HCT116 (cell line): Measurements from ENCODE around the gene MEAK7. TPM values are rescaled to one million over a fixed set of nuclear protein-coding genes. Genes with fewer than 3 reads are reported as not detected.

Experiments
- ATAC-seq: fragments of 200-7000 bp; cut with Tn5 transposase; 2 replicates; pipeline ENCODE4 v1.9.1; 2020; ENCODE audit warnings: mild to moderate bottlenecking, moderate library complexity
- BruUV-seq: library from RNA; stranded (reverse); fragments of 400-500 nt; replicated peaks from 2 replicates; lab custom pipeline; 2021; lab: Mats Ljungman, UMichigan
- CTCF ChIA-PET: fragments of 300-600 bp; sonication (Branson Sonifier 250); formaldehyde crosslinking; loops from one replicate; lab custom pipeline; 2021; ENCODE audit warnings: antibody characterized with exemption; lab: Charles Lee
- POLR2A ChIA-PET: fragments of 300-600, 350-600 bp; sonication (Branson Sonifier 250); formaldehyde crosslinking; loops from one replicate; lab custom pipeline; 2021; ENCODE audit warnings: antibody characterized with exemption; lab: Charles Lee
- RAD21 ChIA-PET, 2 experiments: fragments of 300-600 bp; sonication (Branson Sonifier 250); formaldehyde crosslinking; loops; one replicate each; lab custom pipeline; 2023; ENCODE audit warnings: low total read pairs in 2 of 2; ENCODE audit not compliant: uncharacterized antibody in 2 of 2, unreplicated experiment in 2 of 2, low non-redundant PET in 1 of 2; lab: Charles Lee
- DNase-seq: peaks from one replicate; pipeline ENCODE4 v3.0.0-alpha.2; 2010; ENCODE audit warnings: low read depth, low spot score
- H2AFZ ChIP-seq: fragments of 200-600 bp; shearing (Covaris generic), sonication (generic); 2 replicates; pipeline ENCODE4 v1.6.1; 2017; ENCODE audit warnings: low read depth, mixed run types, mixed read lengths, antibody characterized with exemption, low read length; ENCODE audit not compliant: poor library complexity, severe bottlenecking
- H3K27ac ChIP-seq: 2 replicates; pipeline ENCODE4 v1.5.1; 2012; ENCODE audit warnings: low read depth, low read length
- H3K27me3 ChIP-seq: fragments of 200-600 bp; sonication (generic); 2 replicates; pipeline ENCODE4 v1.6.1; 2016; ENCODE audit warnings: mixed run types, low read length, mixed read lengths; ENCODE audit not compliant: insufficient read depth
- H3K36me3 ChIP-seq, 2 experiments: fragments of 200-500 bp in 1 of 2; fragments of 200-600 bp in 1 of 2; sonication (Bioruptor generic) in 1 of 2; sonication (generic) in 1 of 2; 2 replicates each; pipeline versions ENCODE4 v1.5.1 to v1.6.1; 2014 to 2016; ENCODE audit warnings: low read length in 2 of 2, inconsistent platforms in 1 of 2, mixed read lengths in 1 of 2, mixed run types in 1 of 2; ENCODE audit not compliant: insufficient read depth in 2 of 2, control insufficient read depth in 1 of 2
- H3K4me1 ChIP-seq, 2 experiments: fragments of 200-600 bp in 1 of 2; sonication (generic) in 1 of 2; 2 replicates each; pipeline versions ENCODE4 v1.5.1 to v1.6.1; 2012 to 2017; ENCODE audit warnings: low read length in 2 of 2, inconsistent platforms in 1 of 2, mild to moderate bottlenecking in 1 of 2, mixed read lengths in 1 of 2, mixed run types in 1 of 2, moderate library complexity in 1 of 2; ENCODE audit not compliant: insufficient read depth in 2 of 2, control insufficient read depth in 1 of 2
- H3K4me2 ChIP-seq: fragments of 200-600 bp; sonication (generic); 2 replicates; pipeline ENCODE4 v1.6.1; 2017; ENCODE audit warnings: mixed run types, low read length, mixed read lengths
- H3K4me3 ChIP-seq, 2 experiments: fragments of 200-600 bp in 1 of 2; sonication (generic) in 1 of 2; replicated peaks in 1 of 2; 2 replicates each; pipeline ENCODE4 v1.5.1; 2011 to 2016; ENCODE audit warnings: low read length in 2 of 2, control low read depth in 1 of 2, low read depth in 1 of 2, mild to moderate bottlenecking in 1 of 2, mixed read lengths in 1 of 2, mixed run types in 1 of 2
- H3K79me2 ChIP-seq: fragments of 200-600 bp; sonication (generic); 2 replicates; pipeline ENCODE4 v1.6.1; 2017; ENCODE audit warnings: mild to moderate bottlenecking, mixed run types, low read length, moderate library complexity, mixed read lengths; ENCODE audit not compliant: insufficient read depth
- H3K9ac ChIP-seq: fragments of 200-600 bp; sonication (generic); 2 replicates; pipeline ENCODE4 v1.6.1; 2016; ENCODE audit warnings: low read length, mixed read lengths
- H3K9me2 ChIP-seq: fragments of 200-600 bp; sonication (generic), shearing (Covaris generic); 2 replicates; pipeline ENCODE4 v1.6.1; 2017; ENCODE audit warnings: mixed run types, mild to moderate bottlenecking, moderate library complexity; ENCODE audit not compliant: insufficient read depth
- H3K9me3 ChIP-seq, 2 experiments: fragments of 200-500 bp in 1 of 2; fragments of 200-600 bp in 1 of 2; sonication (Bioruptor generic) in 1 of 2; sonication (generic) in 1 of 2; 2 replicates each; pipeline ENCODE4 v1.6.1; 2014 to 2017; ENCODE audit warnings: low read length in 2 of 2, mixed read lengths in 2 of 2, inconsistent platforms in 1 of 2, low read depth in 1 of 2, mild to moderate bottlenecking in 1 of 2, mixed run types in 1 of 2, moderate library complexity in 1 of 2; ENCODE audit not compliant: control insufficient read depth in 1 of 2, insufficient read depth in 1 of 2
- H4K20me1 ChIP-seq: fragments of 200-600 bp; sonication (generic), shearing (Covaris generic); 2 replicates; pipeline ENCODE4 v1.6.1; 2017; ENCODE audit warnings: mixed run types, mild to moderate bottlenecking, moderate library complexity; ENCODE audit not compliant: insufficient read depth
- CBX3 ChIP-seq: IDR thresholded peaks from 2 replicates; pipeline ENCODE4 v1.6.1; 2012; ENCODE audit warnings: low read depth
- CTCF ChIP-seq, 3 experiments: fragments of 200-600 bp in 1 of 3; sonication (generic) in 1 of 3; IDR thresholded peaks in 2 of 3; conservative IDR thresholded peaks in 1 of 3; 2 replicates each; pipeline ENCODE4 v1.5.1; 2012 to 2017; ENCODE audit warnings: low read depth in 2 of 3, low read length in 2 of 3, antibody characterized with exemption in 1 of 3, borderline replicate concordance in 1 of 3, control low read depth in 1 of 3, mild to moderate bottlenecking in 1 of 3, mixed read lengths in 1 of 3, mixed run types in 1 of 3, moderate library complexity in 1 of 3; ENCODE audit not compliant: insufficient read depth in 1 of 3
- EGR1 ChIP-seq: IDR thresholded peaks from 2 replicates; pipeline ENCODE4 v1.6.1; 2012; ENCODE audit warnings: low read depth
- ELF1 ChIP-seq: IDR thresholded peaks from 2 replicates; pipeline ENCODE4 v1.6.1; 2012; ENCODE audit warnings: low read depth, borderline replicate concordance
- FOSL1 ChIP-seq: IDR thresholded peaks from 2 replicates; pipeline ENCODE4 v1.6.1; 2012; ENCODE audit warnings: low read depth
- JUND ChIP-seq: IDR thresholded peaks from 2 replicates; pipeline ENCODE4 v1.6.1; 2012
- MAX ChIP-seq: IDR thresholded peaks from 2 replicates; pipeline ENCODE4 v1.6.1; 2012
- POLR2A ChIP-seq: IDR thresholded peaks from 2 replicates; pipeline ENCODE4 v1.7.0; 2011; ENCODE audit warnings: borderline replicate concordance; ENCODE audit not compliant: insufficient read depth, insufficient read length; ENCODE audit errors: extremely low read depth
- POLR2AphosphoS5 ChIP-seq: IDR thresholded peaks from 2 replicates; pipeline ENCODE4 v1.6.1; 2011; ENCODE audit warnings: mild to moderate bottlenecking, low read depth, low read length, moderate library complexity
- RAD21 ChIP-seq: IDR thresholded peaks from 2 replicates; pipeline ENCODE4 v1.6.1; 2012; ENCODE audit warnings: low read depth, mild to moderate bottlenecking
- SP1 ChIP-seq: IDR thresholded peaks from 2 replicates; pipeline ENCODE4 v1.6.1; 2012; ENCODE audit warnings: low read depth
- SRF ChIP-seq: IDR thresholded peaks from 2 replicates; pipeline ENCODE4 v1.6.1; 2012; ENCODE audit warnings: low read depth
- YY1 ChIP-seq: IDR thresholded peaks from 2 replicates; pipeline ENCODE4 v1.6.1; 2011; ENCODE audit warnings: low read length, low read depth, moderate library complexity, mild to moderate bottlenecking; ENCODE audit not compliant: insufficient replicate concordance; ENCODE audit errors: extremely low read depth
- ZFX ChIP-seq: fragments of 450-650 bp; IDR thresholded peaks from 2 replicates; pipeline ENCODE4 v1.6.1; 2017
- ZNF274 ChIP-seq: fragments of 200-500 bp; sonication (Bioruptor generic); IDR thresholded peaks from 2 replicates; pipeline ENCODE4 v1.6.1; 2014; ENCODE audit warnings: mild to moderate bottlenecking, low read depth, low read length, inconsistent platforms
- intact Hi-C: fragments of 100-400 bp; cut with micrococcal nuclease; formaldehyde crosslinking; loops from 2 replicates; pipeline ENCODE4 v1.10.0; 2022
- total RNA-seq: library from RNA; stranded (reverse); gene quantifications from one replicate; pipeline ENCODE4 v1.2.1, GENCODE V29; 2021; ENCODE audit not compliant: unreplicated experiment
- TF ChIP-seq, protein P1 (sequence below): IDR thresholded peaks from 2 replicates; pipeline ENCODE4 v1.6.1; 2012; ENCODE audit warnings: low read depth
- TF ChIP-seq, protein P2 (sequence below): IDR thresholded peaks from 2 replicates; pipeline ENCODE4 v1.6.1; 2011; ENCODE audit warnings: mild to moderate bottlenecking, low read length, moderate library complexity; ENCODE audit not compliant: insufficient replicate concordance; ENCODE audit errors: extremely low read depth

MEAK7 gene
- total RNA-seq, 1 experiment from 2014 or later: 32.2 TPM

DNA sequence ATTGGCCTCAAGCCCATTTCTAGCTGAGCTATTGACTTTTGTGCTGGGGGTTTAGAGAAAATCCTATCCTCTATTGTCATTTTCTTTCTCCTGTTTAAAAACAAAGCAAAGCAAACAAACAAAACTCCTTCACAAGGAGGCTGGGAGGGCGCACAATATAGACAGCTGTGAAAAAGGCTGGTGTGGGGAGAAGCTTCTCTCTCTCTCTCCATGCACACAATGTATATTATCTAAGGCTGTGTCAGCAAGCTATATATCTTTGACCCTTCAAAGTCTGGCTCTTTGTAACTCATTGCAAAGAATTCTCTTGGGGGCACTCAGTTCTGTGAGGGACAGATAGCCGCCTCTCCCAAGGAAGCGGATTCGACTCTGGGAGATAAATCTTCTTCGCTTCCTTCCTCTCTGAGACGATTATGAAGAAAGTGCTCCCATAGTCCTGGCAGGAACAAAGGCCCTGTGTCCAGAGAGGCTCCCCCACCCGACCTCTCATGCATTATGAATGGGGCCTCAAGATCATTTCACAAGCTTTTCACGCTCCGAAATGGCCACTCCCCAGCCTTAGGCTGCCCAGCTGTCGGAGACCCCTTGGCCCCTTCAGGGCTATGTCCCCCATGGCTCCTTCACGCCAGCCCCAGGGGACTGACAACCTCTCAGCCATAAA lies 33.2 kb upstream of the MEAK7 start:
- DNase-seq: no peak
- Histone ChIP-seq H2AFZ (no peak overlapping the region), H3K9me2 (no peaks in the 10 kb centered on the region), H3K79me2 (no peaks in the 10 kb centered on the region), H3K27me3 (0 out of 2 replicates have a peak, but pooled peaks cover 4% of the 10 kb centered on the region), H4K20me1 (no peaks in the 10 kb centered on the region), H3K9ac (no peak overlapping the region), H3K36me3 (no peaks in the 10 kb centered on the region), H3K4me2 (no peak overlapping the region), H3K27ac (no peak overlapping the region), H3K4me1 (peaks cover 0 to 8% of the 10 kb centered on the region in 2 experiments; a peak in 1 of 4 replicates), H3K9me3 (no peaks in the 10 kb centered on the region), H3K4me3 (no peak overlapping the region)
- no peak for ATAC-seq
- POLR2A ChIA-PET: interaction anchor here (0.5 kb wide), 1 partner anchor 413 kb away, joined by 3 read pairs; no protein-coding TSS in a partner anchor
- CTCF ChIA-PET: interaction anchor here (0.7 kb wide), 1 partner anchor 9 kb away, joined by 3 read pairs; no protein-coding TSS in a partner anchor
- intact Hi-C loops: no loop called here
- no TSS peak for BruUV-seq
- RAD21 ChIA-PET: no interaction called here
- no peak for TF ChIP-seq SP1
- TF ChIP-seq RAD21: no peak
- TF ChIP-seq POLR2A: no peak
- TF ChIP-seq ZNF274: no peak
- no peak for TF ChIP-seq SRF
- no peak for TF ChIP-seq YY1
- TF ChIP-seq ELF1: no peak
- TF ChIP-seq MAX: no peak
- TF ChIP-seq, protein P1, sequence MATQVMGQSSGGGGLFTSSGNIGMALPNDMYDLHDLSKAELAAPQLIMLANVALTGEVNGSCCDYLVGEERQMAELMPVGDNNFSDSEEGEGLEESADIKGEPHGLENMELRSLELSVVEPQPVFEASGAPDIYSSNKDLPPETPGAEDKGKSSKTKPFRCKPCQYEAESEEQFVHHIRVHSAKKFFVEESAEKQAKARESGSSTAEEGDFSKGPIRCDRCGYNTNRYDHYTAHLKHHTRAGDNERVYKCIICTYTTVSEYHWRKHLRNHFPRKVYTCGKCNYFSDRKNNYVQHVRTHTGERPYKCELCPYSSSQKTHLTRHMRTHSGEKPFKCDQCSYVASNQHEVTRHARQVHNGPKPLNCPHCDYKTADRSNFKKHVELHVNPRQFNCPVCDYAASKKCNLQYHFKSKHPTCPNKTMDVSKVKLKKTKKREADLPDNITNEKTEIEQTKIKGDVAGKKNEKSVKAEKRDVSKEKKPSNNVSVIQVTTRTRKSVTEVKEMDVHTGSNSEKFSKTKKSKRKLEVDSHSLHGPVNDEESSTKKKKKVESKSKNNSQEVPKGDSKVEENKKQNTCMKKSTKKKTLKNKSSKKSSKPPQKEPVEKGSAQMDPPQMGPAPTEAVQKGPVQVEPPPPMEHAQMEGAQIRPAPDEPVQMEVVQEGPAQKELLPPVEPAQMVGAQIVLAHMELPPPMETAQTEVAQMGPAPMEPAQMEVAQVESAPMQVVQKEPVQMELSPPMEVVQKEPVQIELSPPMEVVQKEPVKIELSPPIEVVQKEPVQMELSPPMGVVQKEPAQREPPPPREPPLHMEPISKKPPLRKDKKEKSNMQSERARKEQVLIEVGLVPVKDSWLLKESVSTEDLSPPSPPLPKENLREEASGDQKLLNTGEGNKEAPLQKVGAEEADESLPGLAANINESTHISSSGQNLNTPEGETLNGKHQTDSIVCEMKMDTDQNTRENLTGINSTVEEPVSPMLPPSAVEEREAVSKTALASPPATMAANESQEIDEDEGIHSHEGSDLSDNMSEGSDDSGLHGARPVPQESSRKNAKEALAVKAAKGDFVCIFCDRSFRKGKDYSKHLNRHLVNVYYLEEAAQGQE: no peak
- no peak for TF ChIP-seq JUND
- TF ChIP-seq ZFX: no peak
- TF ChIP-seq, protein P2, sequence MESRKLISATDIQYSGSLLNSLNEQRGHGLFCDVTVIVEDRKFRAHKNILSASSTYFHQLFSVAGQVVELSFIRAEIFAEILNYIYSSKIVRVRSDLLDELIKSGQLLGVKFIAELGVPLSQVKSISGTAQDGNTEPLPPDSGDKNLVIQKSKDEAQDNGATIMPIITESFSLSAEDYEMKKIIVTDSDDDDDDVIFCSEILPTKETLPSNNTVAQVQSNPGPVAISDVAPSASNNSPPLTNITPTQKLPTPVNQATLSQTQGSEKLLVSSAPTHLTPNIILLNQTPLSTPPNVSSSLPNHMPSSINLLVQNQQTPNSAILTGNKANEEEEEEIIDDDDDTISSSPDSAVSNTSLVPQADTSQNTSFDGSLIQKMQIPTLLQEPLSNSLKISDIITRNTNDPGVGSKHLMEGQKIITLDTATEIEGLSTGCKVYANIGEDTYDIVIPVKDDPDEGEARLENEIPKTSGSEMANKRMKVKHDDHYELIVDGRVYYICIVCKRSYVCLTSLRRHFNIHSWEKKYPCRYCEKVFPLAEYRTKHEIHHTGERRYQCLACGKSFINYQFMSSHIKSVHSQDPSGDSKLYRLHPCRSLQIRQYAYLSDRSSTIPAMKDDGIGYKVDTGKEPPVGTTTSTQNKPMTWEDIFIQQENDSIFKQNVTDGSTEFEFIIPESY: no peak
- TF ChIP-seq CTCF (IDR thresholded peaks at IDR 0.05 in 2 of 3, conservative IDR thresholded peaks at IDR 0.05 in 1 of 3; ENCODE audit: borderline replicate concordance in 1 of 3, insufficient read depth in 1 of 3, low read depth in 2 of 3, low read length in 2 of 3): no peak
- no peak for TF ChIP-seq FOSL1
- no peak for TF ChIP-seq CBX3
- TF ChIP-seq POLR2AphosphoS5: no peak
- TF ChIP-seq EGR1: no peak
